NB4 (cell line): ENCODE measurements around the gene HSD17B4.

Experiments used
- CTCF ChIP-seq: IDR thresholded peaks from one replicate; pipeline ENCODE4 v1.5.1; 2012; ENCODE audit warnings: low read depth, low read length
- MAX ChIP-seq: IDR thresholded peaks from 2 replicates; pipeline ENCODE4 v1.6.1; 2011; ENCODE audit warnings: low read depth, low read length
- POLR2A ChIP-seq: IDR thresholded peaks from 2 replicates; pipeline ENCODE4 v1.6.1; 2011; ENCODE audit warnings: mild to moderate bottlenecking; ENCODE audit not compliant: insufficient read length; ENCODE audit errors: extremely low read depth

DNA sequence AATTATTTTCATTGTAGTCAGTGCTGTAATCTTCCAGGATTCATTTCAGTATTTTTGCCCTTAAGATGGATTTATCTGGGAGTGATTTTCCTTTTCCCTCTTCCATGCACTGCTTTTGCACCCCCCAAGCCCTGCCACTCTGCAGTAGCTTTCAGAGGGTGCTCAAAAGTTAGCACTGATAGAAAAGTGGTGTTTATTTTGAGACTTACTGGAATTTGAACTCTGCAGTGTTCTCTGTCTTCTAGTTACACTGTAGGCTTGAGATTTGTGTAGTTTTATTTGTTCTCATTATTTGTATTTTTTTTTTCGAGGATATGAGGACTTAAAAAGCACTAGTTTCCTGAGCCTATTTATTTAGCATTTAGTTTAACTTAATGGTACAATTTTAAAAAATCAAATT, 70.5 kb downstream of the HSD17B4 start:
- no peak for TF ChIP-seq CTCF
- no peak for TF ChIP-seq POLR2A
- TF ChIP-seq MAX, result no peak
